Activated T-cell treated with anti-CD3 and anti-CD28 coated beads for 48 hours (primary cell): ENCODE results near the gene MYL11.
A peak's percentile ranks its signal among the peaks of the same experiment; 100 is the strongest.
"Not testable (repeated sequence)": the region's sequence is repeated elsewhere in the genome, so short reads cannot be mapped to it uniquely, and the experiment has no call there.

Experiments used
- DNase-seq: peaks from one replicate; pipeline ENCODE4 v3.0.0-alpha.2; 2020; ENCODE audit warnings: low read depth

The MYL11 gene, protein sequence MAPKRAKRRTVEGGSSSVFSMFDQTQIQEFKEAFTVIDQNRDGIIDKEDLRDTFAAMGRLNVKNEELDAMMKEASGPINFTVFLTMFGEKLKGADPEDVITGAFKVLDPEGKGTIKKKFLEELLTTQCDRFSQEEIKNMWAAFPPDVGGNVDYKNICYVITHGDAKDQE

GRCh38 chr16:30374538-30374937, at the start of gene MYL11:
Gene MYL11, plus strand, starts transcription at chr16:30374802. Its CDS starts 56 bp downstream, at chr16:30374858.
- no peak for DNase-seq

- peak; percentile 88 for DNase-seq
Observed at GRCh38 chr16:30334473-30334989, 40.1 kb upstream of the MYL11 start.

DNA sequence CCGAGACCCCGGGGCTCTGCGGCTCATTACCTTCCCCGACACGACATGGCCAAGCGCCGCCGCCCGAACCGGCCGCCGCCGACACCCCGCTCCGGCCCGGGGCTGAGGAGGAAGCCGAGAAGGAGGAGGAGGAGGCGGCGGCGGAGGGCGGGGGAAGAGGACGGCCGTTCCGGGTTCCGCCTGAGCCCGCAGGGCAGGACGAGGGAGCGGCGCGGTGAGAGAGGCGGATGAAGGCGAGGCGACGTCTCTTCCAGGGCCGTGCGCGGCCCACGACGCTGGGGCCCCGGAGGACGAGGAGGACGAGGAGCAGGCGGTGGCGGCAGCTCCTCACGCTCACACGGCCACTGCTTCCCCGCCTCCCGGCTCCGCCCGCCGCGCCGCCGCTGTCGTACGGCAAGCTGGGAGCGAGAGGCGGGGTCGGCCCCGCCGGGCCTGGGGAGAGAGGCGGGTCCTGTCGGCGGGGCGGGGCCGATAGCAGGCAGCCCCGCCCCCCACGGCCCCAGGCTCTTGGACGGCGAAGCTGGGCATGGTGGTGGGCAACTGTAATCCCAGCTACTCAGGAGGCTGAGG, 39.5 kb upstream of the MYL11 start:
- DNase-seq = peak; percentile 86

GRCh38 chr16:30335598-30336474, 38.8 kb upstream of the MYL11 start:
- DNase-seq = no peak

DNA sequence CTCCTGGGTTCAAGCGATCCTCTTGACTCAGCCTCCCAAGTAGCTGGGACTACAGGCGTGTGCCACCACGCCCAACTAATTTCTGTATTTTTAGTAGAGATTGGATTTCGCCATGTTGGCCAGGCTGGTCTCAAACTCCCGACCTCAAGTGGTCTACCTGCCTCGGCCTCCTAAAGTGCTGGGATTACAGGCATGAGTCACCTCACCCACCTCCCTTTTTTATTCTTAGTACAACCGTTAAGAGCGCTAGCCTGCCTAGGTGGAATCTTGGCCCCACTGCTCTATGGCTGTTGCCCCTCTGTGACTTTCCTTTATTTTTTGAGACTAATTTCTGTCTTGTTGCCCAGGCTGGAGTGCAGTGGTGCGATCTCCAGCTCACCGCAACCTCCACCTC, 36.6 kb upstream of the MYL11 start:
- not testable (repeated sequence) for DNase-seq

DNA sequence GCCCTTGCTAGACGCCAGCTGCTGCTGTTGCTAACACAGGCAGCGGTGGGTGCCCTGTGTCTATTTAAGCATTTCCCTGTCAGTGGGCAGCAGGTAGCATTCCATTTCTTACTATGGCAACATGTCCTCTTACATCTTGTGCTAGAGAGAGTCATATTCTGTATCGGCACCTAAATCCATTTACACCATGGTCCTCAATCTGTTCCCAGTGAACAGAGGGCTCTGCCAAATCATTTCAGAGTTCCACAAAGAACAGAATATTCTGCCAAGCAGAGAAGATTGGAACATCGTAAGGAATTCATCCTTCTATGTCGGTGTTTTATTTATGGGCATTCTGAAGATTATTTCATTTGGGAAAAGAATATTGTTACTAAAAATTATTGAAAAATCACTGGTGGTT, 35.9 kb upstream of the MYL11 start:
- DNase-seq = not testable (repeated sequence)

GRCh38 chr16:30340621-30341020, 34.0 kb upstream of the MYL11 start:
- no peak for DNase-seq

DNA sequence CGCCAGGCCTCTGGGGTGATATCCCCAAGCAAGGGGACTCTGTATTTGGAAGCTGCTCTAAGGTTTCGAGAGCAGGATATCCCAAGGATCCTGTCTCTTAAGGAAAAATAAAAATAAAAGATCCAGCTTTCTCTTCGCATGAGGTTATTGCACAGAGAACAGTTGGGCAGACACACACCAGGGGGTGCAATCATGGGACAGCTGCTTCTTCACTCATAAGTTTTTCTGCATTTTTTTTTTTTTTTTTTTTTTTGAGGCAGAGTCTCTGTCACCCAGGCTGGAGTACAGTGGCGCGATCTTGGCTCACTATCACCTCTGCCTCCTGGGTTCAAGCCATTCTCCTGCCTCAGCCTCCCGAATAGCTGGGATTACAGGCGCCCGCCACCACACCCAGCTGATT, 32.6 kb upstream of the MYL11 start:
- not testable (repeated sequence) for DNase-seq

DNA sequence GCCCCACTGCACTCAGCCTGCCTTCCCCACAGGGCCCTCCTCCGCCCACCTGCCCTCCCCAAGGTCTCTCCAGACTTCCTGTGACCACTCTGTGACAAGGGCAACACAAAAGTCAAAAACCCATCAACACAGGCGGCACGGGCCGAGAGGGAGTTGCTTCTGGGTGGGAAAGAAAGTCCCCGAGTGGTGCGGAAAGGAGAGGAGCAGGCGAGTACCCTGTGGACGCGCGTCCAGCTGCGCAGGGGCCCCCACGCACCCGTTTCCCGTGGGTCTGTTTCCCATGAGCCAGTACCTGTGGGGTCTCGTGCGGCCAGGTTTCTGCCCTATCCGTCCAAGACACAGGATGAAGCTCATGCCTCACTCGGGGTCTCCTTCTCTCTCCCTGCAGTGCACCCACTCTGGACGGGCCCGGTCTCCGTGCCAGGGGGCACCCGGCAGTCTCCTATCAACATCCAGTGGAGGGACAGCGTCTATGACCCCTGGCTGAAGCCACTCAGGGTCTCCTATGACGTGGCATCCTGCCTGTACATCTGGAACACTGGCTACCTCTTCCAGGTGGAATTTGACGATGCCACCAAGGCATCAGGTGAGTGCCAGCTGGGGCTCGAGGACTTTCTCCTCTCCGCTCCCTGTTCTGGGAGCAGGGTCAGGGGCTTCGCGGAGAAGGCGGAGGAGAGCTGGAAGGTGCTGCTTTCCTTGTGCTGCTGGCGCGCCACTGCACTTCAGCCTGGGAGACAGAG, 31.7 kb upstream of the MYL11 start:
- no peak for DNase-seq

GRCh38 chr16:30343491-30343820, 31.1 kb upstream of the MYL11 start:
- DNase-seq = not testable (repeated sequence)

- no peak for DNase-seq
Observed at GRCh38 chr16:30346286-30346685, 28.3 kb upstream of the MYL11 start.

DNA sequence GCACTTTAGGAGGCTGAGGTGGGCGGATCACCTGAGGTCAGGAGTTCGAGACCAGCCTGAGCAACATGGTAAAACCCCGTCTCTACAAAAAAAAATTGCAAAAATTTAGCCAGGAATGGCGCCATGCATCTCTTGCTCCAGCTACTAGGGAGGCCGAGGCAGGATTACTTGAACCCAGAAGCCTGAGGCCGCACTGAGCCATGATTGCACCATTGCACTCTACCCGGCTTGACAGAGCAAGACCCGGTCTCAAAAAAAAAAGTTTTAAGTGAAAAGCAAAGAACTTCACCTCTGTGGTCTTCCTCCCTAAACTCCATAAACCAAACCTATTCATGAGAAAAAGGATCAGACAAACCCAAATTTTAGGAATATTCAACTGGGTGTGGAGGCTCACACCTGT, 26.5 kb upstream of the MYL11 start:
- no peak for DNase-seq

- DNase-seq = no peak
Observed at GRCh38 chr16:30348929-30349328, 25.7 kb upstream of the MYL11 start.

DNA sequence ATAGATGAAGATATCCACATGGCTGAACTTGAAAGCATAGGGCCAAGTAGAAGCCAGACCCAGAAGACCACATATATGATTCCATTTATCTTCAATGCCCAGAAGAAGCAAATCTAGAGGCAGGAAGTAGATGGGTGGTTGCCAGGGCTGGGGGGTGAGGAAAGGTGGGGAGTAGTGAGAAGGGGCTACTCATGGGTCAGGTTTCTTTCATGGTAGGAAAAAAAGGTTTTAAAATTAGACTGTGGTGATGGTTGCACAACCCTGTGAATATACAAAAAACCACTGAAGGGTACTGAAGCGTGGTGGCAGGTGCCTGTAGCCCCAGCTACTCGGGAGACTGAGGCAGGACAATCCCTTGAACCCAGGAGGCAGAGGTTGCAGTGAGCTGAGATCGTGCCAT, 24.9 kb upstream of the MYL11 start:
- no peak for DNase-seq

- no peak for DNase-seq
Observed at GRCh38 chr16:30350134-30350871, 24.3 kb upstream of the MYL11 start.

GRCh38 chr16:30351001-30351441, 23.6 kb upstream of the MYL11 start:
- no peak for DNase-seq

- no peak for DNase-seq
Observed at GRCh38 chr16:30351586-30352419, 22.8 kb upstream of the MYL11 start.

GRCh38 chr16:30352488-30353401, 21.9 kb upstream of the MYL11 start:
- no peak for DNase-seq

GRCh38 chr16:30353438-30354129, 21.0 kb upstream of the MYL11 start:
- DNase-seq = no peak
